ENCODE data around the gene LARGE1. TPM values are rescaled to one million over a fixed set of nuclear protein-coding genes. Genes with fewer than 3 reads are reported as not detected.
A peak's percentile ranks its signal among the peaks of the same experiment; 100 is the strongest.

LARGE1 gene
- total and polyA plus RNA-seq, 10 donors: 1.9 to 35.8 (median 22.8) TPM

GRCh38 chr22:33504941-33505625, 415.2 kb downstream of the LARGE1 start:
- H3K36me3 ChIP-seq: no peaks in the 10 kb centered on the region
- TF ChIP-seq CTCF (IDR thresholded peaks at IDR 0.05 in 8 of 11, conservative IDR thresholded peaks at IDR 0.05 in 3 of 11) (no peak), POLR2AphosphoS5 (IDR thresholded peaks at IDR 0.05) (no peak), POLR2A (IDR thresholded peaks at IDR 0.05) (no peak)
- no peak overlapping the region for H3K4me3 ChIP-seq
- no peak for DNase-seq
- H3K4me1 ChIP-seq: no peaks in the 10 kb centered on the region
- intact Hi-C loops (cut with DNase I; ENCODE audit: low total_unique reads): no loop called here
- H3K27me3 ChIP-seq (replicated peaks in 1 of 7): no peaks in the 10 kb centered on the region
- no peaks in the 10 kb centered on the region for H3K9me3 ChIP-seq
- 81 to 87% (median 86%) methylated on average over 7 of the region's 7 CpGs for WGBS, 5 donors
- no peak overlapping the region for H3K27ac ChIP-seq

- H3K4me3 ChIP-seq: no peak overlapping the region
- no peak overlapping the region for H3K27ac ChIP-seq
- no peaks in the 10 kb centered on the region for H3K36me3 ChIP-seq
- whole genome bisulfite sequencing, 5 donors: 75 to 93% (median 90%) methylated on average over 5 of the region's 5 CpGs
- H3K4me1 ChIP-seq: peaks cover 0 to 11% (median 3%) of the 10 kb centered on the region in 6 donors
- H3K27me3 ChIP-seq (replicated peaks in 1 of 7): no peaks in the 10 kb centered on the region
- intact Hi-C loops (cut with DNase I; ENCODE audit: low total_unique reads): no loop called here
- H3K9me3 ChIP-seq: no peaks in the 10 kb centered on the region
- DNase-seq: no peak
- TF ChIP-seq CTCF (IDR thresholded peaks at IDR 0.05 in 8 of 11, conservative IDR thresholded peaks at IDR 0.05 in 3 of 11): no peak
- no peak for TF ChIP-seq POLR2AphosphoS5 (IDR thresholded peaks at IDR 0.05)
- no peak for TF ChIP-seq POLR2A (IDR thresholded peaks at IDR 0.05)
Observed at GRCh38 chr22:33496112-33496511, 424.2 kb downstream of the LARGE1 start.

GRCh38 chr22:33493476-33494205, 426.6 kb downstream of the LARGE1 start:
- Histone ChIP-seq H3K9me3 (peaks cover 0 to 8% (median 0%) of the 10 kb centered on the region in 8 donors), H3K4me3 (no peak overlapping the region), H3K27ac (no peak overlapping the region), H3K36me3 (no peaks in the 10 kb centered on the region), H3K4me1 (peaks cover 0 to 11% (median 3%) of the 10 kb centered on the region in 6 donors), H3K27me3 (replicated peaks in 1 of 7) (no peaks in the 10 kb centered on the region)
- no peak for TF ChIP-seq POLR2A (IDR thresholded peaks at IDR 0.05)
- TF ChIP-seq CTCF (IDR thresholded peaks at IDR 0.05 in 8 of 11, conservative IDR thresholded peaks at IDR 0.05 in 3 of 11): no peak
- TF ChIP-seq POLR2AphosphoS5 (IDR thresholded peaks at IDR 0.05): no peak
- intact Hi-C loops (cut with DNase I; ENCODE audit: low total_unique reads): no loop called here
- WGBS, 5 donors: 70 to 94% (median 82%) methylated on average over 4 of the region's 4 CpGs
- DNase-seq: no peak

- TF ChIP-seq CTCF (IDR thresholded peaks at IDR 0.05 in 8 of 11, conservative IDR thresholded peaks at IDR 0.05 in 3 of 11): no peak
- TF ChIP-seq POLR2A (IDR thresholded peaks at IDR 0.05): no peak
- no peak for TF ChIP-seq POLR2AphosphoS5 (IDR thresholded peaks at IDR 0.05)
- intact Hi-C loops (cut with DNase I; ENCODE audit: low total_unique reads): no loop called here
- 23 to 38% (median 26%) methylated on average over 4 of the region's 4 CpGs for WGBS, 5 donors
- peaks cover 0 to 8% (median 0%) of the 10 kb centered on the region in 8 donors for H3K9me3 ChIP-seq
- no peaks in the 10 kb centered on the region for H3K27me3 ChIP-seq (replicated peaks in 1 of 7)
- no peaks in the 10 kb centered on the region for H3K36me3 ChIP-seq
- H3K27ac ChIP-seq: peak overlapping the region in 2 of 8 donors; percentile 11 to 16
- peaks cover 0 to 11% (median 3%) of the 10 kb centered on the region in 6 donors for H3K4me1 ChIP-seq
- H3K4me3 ChIP-seq: peak overlapping the region in 2 of 8 donors; percentile 10 to 37
- DNase-seq: no peak
Observed at GRCh38 chr22:33492210-33492651, 428.0 kb downstream of the LARGE1 start.
